Keratinocyte (primary cell): ENCODE measurements around the gene GPRIN1.

Experiments
- CTCF ChIP-seq, 3 experiments: IDR thresholded peaks in 1 of 3; conservative IDR thresholded peaks in 1 of 3; optimal IDR thresholded peaks in 1 of 3; 2 replicates in 2 of 3; 3 replicates in 1 of 3; pipeline versions ENCODE3 to v1.5.1; 2011; ENCODE audit warnings: low read length in 3 of 3, mild to moderate bottlenecking in 3 of 3, moderate library complexity in 2 of 3, control low read depth in 1 of 3, inconsistent platforms in 1 of 3; ENCODE audit not compliant: insufficient read depth in 2 of 3; ENCODE audit errors: extremely low read depth in 1 of 3
- EZH2 ChIP-seq: IDR thresholded peaks from one replicate; pipeline ENCODE4 v1.6.1; 2012; ENCODE audit warnings: inconsistent platforms, mild to moderate bottlenecking, low read length, moderate library complexity

GRCh38 chr5:176594554-176594953 lies 15.4 kb downstream of the GPRIN1 start:
- TF ChIP-seq CTCF (optimal IDR thresholded peaks at IDR 0.05 in 1 of 3, IDR thresholded peaks at IDR 0.05 in 1 of 3, conservative IDR thresholded peaks at IDR 0.05 in 1 of 3; ENCODE audit: extremely low read depth in 1 of 3, insufficient read depth in 2 of 3, low read length in 3 of 3) (no peak), EZH2 (no peak)
